Panc1 (cell line): ENCODE data around the gene STARD7. TPM values are rescaled to one million over a fixed set of nuclear protein-coding genes. Genes with fewer than 3 reads are reported as not detected.

Source experiments
- ATAC-seq: fragments of 200-7000 bp; cut with Tn5 transposase; 2 replicates; pipeline ENCODE4 v1.9.1; 2020; ENCODE audit warnings: mild to moderate bottlenecking, moderate library complexity
- BruUV-seq: library from RNA; stranded (reverse); fragments of 400-500 nt; replicated peaks from 2 replicates; lab custom pipeline; 2021; lab: Mats Ljungman, UMichigan
- CTCF ChIA-PET: fragments of 300-600 bp; sonication (Branson Sonifier 250); formaldehyde crosslinking; loops from one replicate; lab custom pipeline; 2022; ENCODE audit warnings: antibody characterized with exemption; lab: Charles Lee
- POLR2A ChIA-PET: fragments of 300-600 bp; sonication (Branson Sonifier 250); formaldehyde crosslinking; loops from one replicate; lab custom pipeline; 2022; ENCODE audit warnings: antibody characterized with exemption; lab: Charles Lee
- DNase-seq: peaks from one replicate; pipeline ENCODE4 v3.0.0-alpha.2; 2010; ENCODE audit warnings: low read depth, low spot score
- H3K27ac ChIP-seq: 2 replicates; pipeline ENCODE4 v1.5.1; 2011; ENCODE audit warnings: mild to moderate bottlenecking, low read length, inconsistent platforms
- H3K27me3 ChIP-seq: fragments of 200-500 bp; sonication (Bioruptor generic); 2 replicates; pipeline ENCODE4 v1.6.0; 2014; ENCODE audit warnings: low read length, inconsistent platforms; ENCODE audit not compliant: control insufficient read depth, insufficient read depth
- H3K36me3 ChIP-seq: fragments of 200-500 bp; sonication (Bioruptor generic); 2 replicates; pipeline ENCODE4 v1.5.1; 2014; ENCODE audit warnings: inconsistent platforms, mild to moderate bottlenecking, low read length, moderate library complexity; ENCODE audit not compliant: control insufficient read depth, insufficient read depth
- H3K4me1 ChIP-seq: 2 replicates; pipeline ENCODE4 v1.5.1; 2011; ENCODE audit warnings: inconsistent platforms, mild to moderate bottlenecking, low read length, moderate library complexity; ENCODE audit not compliant: control insufficient read depth, insufficient read depth
- H3K4me3 ChIP-seq, 2 experiments: 2 replicates each; pipeline ENCODE4 v1.5.1; 2011 to 2012; ENCODE audit warnings: low read depth in 2 of 2, low read length in 2 of 2, mild to moderate bottlenecking in 2 of 2, inconsistent platforms in 1 of 2, moderate library complexity in 1 of 2
- H3K9me3 ChIP-seq: fragments of 200-500 bp; sonication (Bioruptor generic); 2 replicates; pipeline ENCODE4 v1.5.1; 2014; ENCODE audit warnings: low read depth, mild to moderate bottlenecking, inconsistent platforms, low read length, moderate library complexity; ENCODE audit not compliant: control insufficient read depth, insufficient read depth
- POLR2AphosphoS5 ChIP-seq: IDR thresholded peaks from 2 replicates; pipeline ENCODE4 v1.6.1; 2012; ENCODE audit warnings: mild to moderate bottlenecking, low read depth, low read length, moderate library complexity
- REST ChIP-seq, 2 experiments: IDR thresholded peaks; 2 replicates each; pipeline ENCODE4 v1.6.1; 2011 to 2012; ENCODE audit warnings: low read depth in 2 of 2, control low read depth in 1 of 2, low read length in 1 of 2, mild to moderate bottlenecking in 1 of 2, moderate library complexity in 1 of 2; ENCODE audit not compliant: insufficient read depth in 1 of 2
- SIN3A ChIP-seq: IDR thresholded peaks from 2 replicates; pipeline ENCODE4 v1.6.1; 2012; ENCODE audit warnings: low read depth, mild to moderate bottlenecking, low read length, moderate library complexity, borderline replicate concordance; ENCODE audit not compliant: insufficient read depth
- TCF7L2 ChIP-seq: IDR thresholded peaks from 2 replicates; pipeline ENCODE4 v1.6.1; 2011; ENCODE audit warnings: mild to moderate bottlenecking, low read depth, low read length, inconsistent platforms
- in situ Hi-C: cut with HindIII; loops from 2 replicates; pipeline ENCODE4 v1.10.0; 2016; ENCODE audit warnings: low sequenced_read_pairs, low pct_unique_long_range_greater_than_20kb
- intact Hi-C: fragments of 100-400 bp; cut with micrococcal nuclease; formaldehyde crosslinking; loops from one replicate; pipeline ENCODE4 v1.10.0; 2022; ENCODE audit not compliant: unreplicated experiment
- total RNA-seq: library from RNA; stranded (reverse); gene quantifications from one replicate; pipeline ENCODE4 v1.2.1, GENCODE V29; 2021; ENCODE audit not compliant: unreplicated experiment
- TF ChIP-seq, protein P1 (sequence below): fragments of 450-650 bp; IDR thresholded peaks from 2 replicates; pipeline ENCODE4 v1.5.1; 2017; ENCODE audit warnings: mild to moderate bottlenecking

Gene STARD7
- total RNA-seq, 1 experiment from 2014 or later, result 133 TPM

GRCh38 chr2:96148410-96149217 lies 60.0 kb downstream of the STARD7 start:
- intact Hi-C loops, result no loop called here
- DNase-seq, result no peak
- no peak for TF ChIP-seq REST (IDR thresholded peaks at IDR 0.05; ENCODE audit: insufficient read depth in 1 of 2, low read depth in 2 of 2, low read length in 1 of 2)
- no peak for TF ChIP-seq SIN3A
- TF ChIP-seq, protein P1, sequence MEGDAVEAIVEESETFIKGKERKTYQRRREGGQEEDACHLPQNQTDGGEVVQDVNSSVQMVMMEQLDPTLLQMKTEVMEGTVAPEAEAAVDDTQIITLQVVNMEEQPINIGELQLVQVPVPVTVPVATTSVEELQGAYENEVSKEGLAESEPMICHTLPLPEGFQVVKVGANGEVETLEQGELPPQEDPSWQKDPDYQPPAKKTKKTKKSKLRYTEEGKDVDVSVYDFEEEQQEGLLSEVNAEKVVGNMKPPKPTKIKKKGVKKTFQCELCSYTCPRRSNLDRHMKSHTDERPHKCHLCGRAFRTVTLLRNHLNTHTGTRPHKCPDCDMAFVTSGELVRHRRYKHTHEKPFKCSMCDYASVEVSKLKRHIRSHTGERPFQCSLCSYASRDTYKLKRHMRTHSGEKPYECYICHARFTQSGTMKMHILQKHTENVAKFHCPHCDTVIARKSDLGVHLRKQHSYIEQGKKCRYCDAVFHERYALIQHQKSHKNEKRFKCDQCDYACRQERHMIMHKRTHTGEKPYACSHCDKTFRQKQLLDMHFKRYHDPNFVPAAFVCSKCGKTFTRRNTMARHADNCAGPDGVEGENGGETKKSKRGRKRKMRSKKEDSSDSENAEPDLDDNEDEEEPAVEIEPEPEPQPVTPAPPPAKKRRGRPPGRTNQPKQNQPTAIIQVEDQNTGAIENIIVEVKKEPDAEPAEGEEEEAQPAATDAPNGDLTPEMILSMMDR, result no peak
- TF ChIP-seq POLR2AphosphoS5, result no peak
- TF ChIP-seq TCF7L2, result no peak

GRCh38 chr2:96147593-96148201 lies 60.9 kb downstream of the STARD7 start:
- POLR2A ChIA-PET, result no interaction called here
- Histone ChIP-seq H3K36me3 (no peaks in the 10 kb centered on the region), H3K4me1 (peaks cover 29% of the 10 kb centered on the region), H3K9me3 (no peaks in the 10 kb centered on the region), H3K27me3 (no peaks in the 10 kb centered on the region), H3K4me3 (no peak overlapping the region), H3K27ac (peak overlapping the region; percentile 57; the same call in 1 of the 2 replicates)
- ATAC-seq (no peak), DNase-seq (no peak)
- TF ChIP-seq, protein P1, result no peak
- TF ChIP-seq REST (IDR thresholded peaks at IDR 0.05; ENCODE audit: insufficient read depth in 1 of 2, low read depth in 2 of 2, low read length in 1 of 2) (no peak), SIN3A (no peak), TCF7L2 (no peak), POLR2AphosphoS5 (no peak)
- intact Hi-C loops (no loop called here), in situ Hi-C loops (no loop called here)
- CTCF ChIA-PET, result interaction anchor here (0.7 to 2.2 kb wide), 2 partner anchors 16 to 27 kb away, joined by 3 to 7 read pairs; no protein-coding TSS in a partner anchor
- no TSS peak for BruUV-seq

More at GRCh38 chr2:96148410-96149217, 60.0 kb downstream of the STARD7 start:
- ChIA-PET POLR2A (no interaction called here), CTCF (interaction anchor here (2.2 kb wide), 1 partner anchor 26 kb away, joined by 7 read pairs; no protein-coding TSS in a partner anchor)
- Histone ChIP-seq H3K27me3 (no peaks in the 10 kb centered on the region), H3K4me1 (peaks cover 29% of the 10 kb centered on the region), H3K4me3 (no peak overlapping the region), H3K36me3 (no peaks in the 10 kb centered on the region), H3K9me3 (no peaks in the 10 kb centered on the region), H3K27ac (0 out of 2 replicates have a peak overlapping the region, but pooled peaks have one; percentile 17)
- ATAC-seq, result peak; percentile 46
- BruUV-seq, result no TSS peak
- in situ Hi-C loops, result no loop called here
